PFSK-1 (cell line): Measurements from ENCODE around the gene CXCL1.

Source experiments
- FOXP2 ChIP-seq: optimal IDR thresholded peaks from 2 replicates; pipeline ENCODE3; 2011; ENCODE audit warnings: borderline replicate concordance, control low read depth, inconsistent platforms; ENCODE audit not compliant: insufficient read depth; ENCODE audit errors: extremely low read length, extremely low read depth
- POLR2AphosphoS5 ChIP-seq: IDR thresholded peaks from 2 replicates; pipeline ENCODE4 v1.6.1; 2012; ENCODE audit warnings: low read depth, mild to moderate bottlenecking, control low read depth, low read length, moderate library complexity
- REST ChIP-seq, 2 experiments: IDR thresholded peaks; 2 replicates each; pipeline versions ENCODE4 v1.6.1 to v1.8.0; 2011 to 2012; ENCODE audit warnings: low read depth in 2 of 2, low read length in 2 of 2, control low read depth in 1 of 2, inconsistent platforms in 1 of 2, mild to moderate bottlenecking in 1 of 2, moderate library complexity in 1 of 2; ENCODE audit not compliant: insufficient read depth in 1 of 2
- SIN3A ChIP-seq: IDR thresholded peaks from 2 replicates; pipeline ENCODE4 v1.6.1; 2012; ENCODE audit warnings: mild to moderate bottlenecking, low read length, moderate library complexity, borderline replicate concordance; ENCODE audit not compliant: insufficient read depth
- TAF1 ChIP-seq: IDR thresholded peaks from 2 replicates; pipeline ENCODE4 v1.6.1; 2012; ENCODE audit warnings: low read length, control low read depth, borderline replicate concordance; ENCODE audit not compliant: insufficient read depth

CXCL1 gene

GRCh38 chr4:73894001-73894400 is 24.8 kb downstream of the CXCL1 start:
- TF ChIP-seq REST (IDR thresholded peaks at IDR 0.05; ENCODE audit: insufficient read depth in 1 of 2, low read depth in 2 of 2, low read length in 2 of 2) (no peak), FOXP2 (no peak), TAF1 (no peak), SIN3A (no peak), POLR2AphosphoS5 (no peak)

- TF ChIP-seq SIN3A (no peak), POLR2AphosphoS5 (no peak), FOXP2 (no peak), REST (IDR thresholded peaks at IDR 0.05; ENCODE audit: insufficient read depth in 1 of 2, low read depth in 2 of 2, low read length in 2 of 2) (no peak), TAF1 (no peak)
Observed at GRCh38 chr4:73895201-73896175, 26.3 kb downstream of the CXCL1 start.

- TF ChIP-seq TAF1, result no peak
- no peak for TF ChIP-seq FOXP2
- TF ChIP-seq SIN3A, result no peak
- TF ChIP-seq REST (IDR thresholded peaks at IDR 0.05; ENCODE audit: insufficient read depth in 1 of 2, low read depth in 2 of 2, low read length in 2 of 2), result no peak
Observed at GRCh38 chr4:73896416-73896815, 27.2 kb downstream of the CXCL1 start.

- TF ChIP-seq REST (IDR thresholded peaks at IDR 0.05; ENCODE audit: insufficient read depth in 1 of 2, low read depth in 2 of 2, low read length in 2 of 2) (no peak), TAF1 (no peak), FOXP2 (no peak), POLR2AphosphoS5 (no peak), SIN3A (no peak)
Observed at GRCh38 chr4:73897380-73898136, 28.4 kb downstream of the CXCL1 start.
